ENCODE measurements around the gene LDAH. TPM values are rescaled to one million over a fixed set of nuclear protein-coding genes. Genes with fewer than 3 reads are reported as not detected.

The LDAH gene
- total and polyA plus RNA-seq, 10 of the 15 experiments (the other 5 are each of a cell fraction or from before 2014, with no cell fraction given), result 17.9 to 44.7 (median 30.0) TPM

- ChIA-PET CTCF (interaction anchor here (1.2 kb wide), 1 partner anchor 19 kb away, joined by 4 read pairs; no protein-coding TSS in a partner anchor), POLR2A (no interaction called here), SMC1A (ENCODE audit: uncharacterized antibody, unreplicated experiment) (interaction anchor here (0.9 kb wide), 1 partner anchor 8 kb away, joined by 5 read pairs; no protein-coding TSS in a partner anchor), RAD21 (ENCODE audit: unreplicated experiment) (no interaction called here)
- TF ChIP-seq ZNF217 (IDR thresholded peaks at IDR 0.05) (no peak), EZH2 (IDR thresholded peaks at IDR 0.05; ENCODE audit: borderline replicate concordance, control insufficient read depth, low read depth, low read length) (no peak), ATF2 (IDR thresholded peaks at IDR 0.05; ENCODE audit: low read length) (no peak), TARDBP (IDR thresholded peaks at IDR 0.05; ENCODE audit: borderline replicate concordance) (no peak), CBFB (IDR thresholded peaks at IDR 0.05; ENCODE audit: low read depth) (no peak)
- TF ChIP-seq, protein P1, sequence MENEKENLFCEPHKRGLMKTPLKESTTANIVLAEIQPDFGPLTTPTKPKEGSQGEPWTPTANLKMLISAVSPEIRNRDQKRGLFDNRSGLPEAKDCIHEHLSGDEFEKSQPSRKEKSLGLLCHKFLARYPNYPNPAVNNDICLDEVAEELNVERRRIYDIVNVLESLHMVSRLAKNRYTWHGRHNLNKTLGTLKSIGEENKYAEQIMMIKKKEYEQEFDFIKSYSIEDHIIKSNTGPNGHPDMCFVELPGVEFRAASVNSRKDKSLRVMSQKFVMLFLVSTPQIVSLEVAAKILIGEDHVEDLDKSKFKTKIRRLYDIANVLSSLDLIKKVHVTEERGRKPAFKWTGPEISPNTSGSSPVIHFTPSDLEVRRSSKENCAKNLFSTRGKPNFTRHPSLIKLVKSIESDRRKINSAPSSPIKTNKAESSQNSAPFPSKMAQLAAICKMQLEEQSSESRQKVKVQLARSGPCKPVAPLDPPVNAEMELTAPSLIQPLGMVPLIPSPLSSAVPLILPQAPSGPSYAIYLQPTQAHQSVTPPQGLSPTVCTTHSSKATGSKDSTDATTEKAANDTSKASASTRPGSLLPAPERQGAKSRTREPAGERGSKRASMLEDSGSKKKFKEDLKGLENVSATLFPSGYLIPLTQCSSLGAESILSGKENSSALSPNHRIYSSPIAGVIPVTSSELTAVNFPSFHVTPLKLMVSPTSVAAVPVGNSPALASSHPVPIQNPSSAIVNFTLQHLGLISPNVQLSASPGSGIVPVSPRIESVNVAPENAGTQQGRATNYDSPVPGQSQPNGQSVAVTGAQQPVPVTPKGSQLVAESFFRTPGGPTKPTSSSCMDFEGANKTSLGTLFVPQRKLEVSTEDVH (IDR thresholded peaks at IDR 0.05; ENCODE audit: low read depth, partially characterized antibody), result no peak
- Histone ChIP-seq H4K20me1 (ENCODE audit: control insufficient read depth, insufficient read depth) (no peaks in the 10 kb centered on the region), H3K4me3 (no peak overlapping the region), H3K4me1 (ENCODE audit: control insufficient read depth, insufficient read depth, low read length) (no peaks in the 10 kb centered on the region), H3K27ac (ENCODE audit: control insufficient read depth, insufficient read depth) (no peak overlapping the region), H3K9ac (ENCODE audit: control insufficient read depth, insufficient read depth, low read length) (no peak overlapping the region), H3K27me3 (replicated peaks in 1 of 2; ENCODE audit: control insufficient read depth in 2 of 2, insufficient read depth in 2 of 2, low read length in 1 of 2) (no peaks in the 10 kb centered on the region), H3K79me2 (ENCODE audit: control insufficient read depth, insufficient read depth, low read length) (no peaks in the 10 kb centered on the region), H3K9me3 (replicated peaks; ENCODE audit: control insufficient read depth, insufficient read depth, low read length) (peaks cover 3% of the 10 kb centered on the region; the same call in 2 of the 3 replicates), H3K36me3 (ENCODE audit: control insufficient read depth in 2 of 2, insufficient read depth in 2 of 2, low read length in 1 of 2) (peaks cover 0 to 5% of the 10 kb centered on the region in 2 experiments; a peak in 1 of 4 replicates), H2AFZ (ENCODE audit: control insufficient read depth, low read depth, low read length) (no peak overlapping the region), H3K4me2 (ENCODE audit: control insufficient read depth, insufficient read depth) (no peak overlapping the region)
- ATAC-seq, result no peak
- no peak for DNase-seq (ENCODE audit: low read depth, low spot score)
- intact Hi-C loops (cut with micrococcal nuclease; ENCODE audit: unreplicated experiment), result no loop called here
- WGBS (ENCODE audit: insufficient coverage, insufficient replicate concordance, low lambda C conversion rate, missing lambda C conversion rate), result 100% methylated on average over 3 of the region's 3 CpGs
- in situ Hi-C loops (cut with MboI), result no loop called here
- FAIRE-seq, result no peak
- no TSS peak for BruUV-seq (replicated peaks)
Observed at GRCh38 chr2:20752293-20752692, 70.6 kb downstream of the LDAH start.

Data from GM12878 (cell line).